ENCODE measurements around the gene CYBA.

Gene CYBA

DNA sequence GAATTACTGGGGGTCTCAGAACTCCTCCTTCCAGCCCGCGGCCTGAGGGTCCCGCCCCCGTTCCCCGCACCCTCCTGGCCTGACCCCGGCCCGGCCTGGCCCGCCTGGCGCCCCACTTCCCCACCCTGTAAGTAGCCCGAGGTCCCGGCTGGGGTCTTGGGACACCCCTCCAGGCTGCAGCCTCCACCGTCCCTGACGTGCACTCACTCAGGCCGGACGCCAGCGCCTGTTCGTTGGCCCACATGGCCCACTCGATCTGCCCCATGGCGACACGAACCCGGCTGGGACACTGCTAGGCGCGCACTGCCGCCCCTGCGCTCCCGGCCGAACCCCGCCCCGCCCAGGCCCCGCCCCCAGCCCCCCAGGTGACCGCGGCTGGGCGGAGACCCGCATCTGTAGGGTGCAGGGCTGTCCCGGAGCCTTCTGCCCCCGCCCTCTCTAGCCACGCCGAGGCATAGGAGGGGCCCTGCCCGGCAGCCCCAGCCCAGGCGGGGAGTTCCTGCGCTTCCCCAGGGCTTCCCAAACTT is at the start of gene CYBA:
Gene CYBA, minus strand, starts transcription at position 305 of the 527 bp plus-strand sequence. Its CDS starts 40 bp downstream, at position 265.
- DNase-seq: no peak

DNA sequence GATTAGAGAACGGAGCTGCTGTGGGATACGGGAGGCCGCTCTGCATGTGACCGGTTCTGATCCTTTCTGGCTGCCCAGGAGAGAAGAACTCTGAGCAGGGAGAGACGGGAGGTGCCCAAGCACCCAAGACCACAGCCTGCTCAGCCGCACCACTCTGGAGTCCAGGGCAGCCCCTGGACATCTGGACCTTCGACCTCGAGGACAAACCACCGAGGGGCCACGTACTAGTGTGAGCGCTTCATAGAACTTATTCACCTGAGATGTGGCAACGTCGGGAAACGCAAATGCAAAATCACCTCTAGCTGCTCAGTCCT is 49.4 kb upstream of the CYBA start:
- no peak for DNase-seq

DNA sequence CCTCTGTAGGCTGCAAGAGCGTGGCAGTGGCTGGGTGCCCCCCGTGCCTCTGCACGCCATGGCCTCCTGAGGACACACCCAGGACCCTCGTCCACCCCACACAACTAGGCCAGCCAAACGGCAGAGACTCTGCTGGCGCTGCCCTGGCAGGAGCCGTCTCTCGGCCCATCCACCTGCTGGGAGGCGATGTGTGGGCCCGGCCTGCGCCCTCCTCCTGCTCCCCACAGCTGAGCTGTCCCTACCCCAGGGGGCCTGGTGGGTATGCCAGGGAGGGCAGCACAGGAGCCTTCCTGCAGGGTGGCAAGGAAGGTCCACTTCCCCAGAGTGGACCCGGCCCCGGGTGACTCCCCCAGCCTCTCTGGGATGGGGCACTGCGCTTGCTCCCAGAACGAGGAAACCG is 48.3 kb upstream of the CYBA start:
- no peak for DNase-seq

DNA sequence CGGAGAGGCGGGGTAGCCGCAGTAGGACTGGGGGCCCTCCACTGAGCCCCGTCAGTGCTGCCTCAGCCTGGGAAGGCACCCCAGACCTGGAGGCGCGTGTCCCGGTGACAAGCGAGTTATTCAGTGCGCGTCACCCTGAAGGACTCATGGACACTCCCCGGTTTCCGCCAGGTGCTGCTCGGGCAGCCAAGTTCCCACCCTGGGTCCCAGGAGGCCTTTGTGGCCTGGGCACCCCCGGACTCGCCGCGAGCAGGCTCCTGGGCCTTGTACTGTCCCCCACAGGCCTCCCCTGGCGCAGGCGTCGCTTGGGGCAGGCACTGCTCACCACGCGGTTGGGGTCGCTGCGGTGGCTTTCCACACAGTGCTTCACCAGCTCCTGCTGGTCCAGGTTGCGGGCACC is 47.8 kb upstream of the CYBA start:
- no peak for DNase-seq

DNA sequence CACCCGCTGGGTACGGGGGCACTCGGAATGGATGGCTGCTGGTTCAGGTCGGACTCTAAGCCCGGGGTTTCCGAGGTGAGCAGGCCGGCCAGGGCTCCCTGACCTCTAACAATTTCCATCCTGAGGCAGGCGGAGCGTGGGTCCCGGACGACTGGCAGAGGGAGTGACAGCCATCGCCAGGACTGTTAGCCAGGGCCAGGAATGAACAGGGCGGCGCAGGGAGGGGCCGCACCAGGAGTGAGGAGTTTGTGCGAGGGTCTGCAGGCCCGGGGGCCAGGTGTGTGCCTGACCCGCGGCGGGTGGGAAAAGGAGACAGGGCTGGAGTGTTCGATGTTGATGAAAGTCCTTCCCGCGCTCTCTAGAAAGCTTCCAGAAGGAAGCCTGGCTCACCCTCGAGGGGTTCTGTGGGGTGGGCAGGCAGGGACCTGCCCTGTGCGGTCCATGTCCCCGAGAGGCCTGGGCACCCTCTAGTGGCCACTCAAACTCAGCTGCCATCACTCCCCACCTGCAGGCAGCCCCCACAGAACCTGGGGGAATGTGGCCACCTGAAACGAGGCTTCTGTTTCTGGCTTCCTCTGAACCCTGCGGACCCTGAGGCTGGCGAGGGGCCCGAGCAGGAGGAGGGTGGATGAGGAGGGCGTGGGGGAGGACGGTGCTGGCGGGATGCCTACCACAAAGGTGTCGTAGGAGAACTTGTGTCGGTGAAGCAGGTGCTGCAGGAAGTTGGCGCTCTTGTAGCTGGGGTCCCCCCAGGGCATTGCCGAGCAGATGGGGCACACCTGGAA is 47.2 kb upstream of the CYBA start:
- DNase-seq: no peak

DNA sequence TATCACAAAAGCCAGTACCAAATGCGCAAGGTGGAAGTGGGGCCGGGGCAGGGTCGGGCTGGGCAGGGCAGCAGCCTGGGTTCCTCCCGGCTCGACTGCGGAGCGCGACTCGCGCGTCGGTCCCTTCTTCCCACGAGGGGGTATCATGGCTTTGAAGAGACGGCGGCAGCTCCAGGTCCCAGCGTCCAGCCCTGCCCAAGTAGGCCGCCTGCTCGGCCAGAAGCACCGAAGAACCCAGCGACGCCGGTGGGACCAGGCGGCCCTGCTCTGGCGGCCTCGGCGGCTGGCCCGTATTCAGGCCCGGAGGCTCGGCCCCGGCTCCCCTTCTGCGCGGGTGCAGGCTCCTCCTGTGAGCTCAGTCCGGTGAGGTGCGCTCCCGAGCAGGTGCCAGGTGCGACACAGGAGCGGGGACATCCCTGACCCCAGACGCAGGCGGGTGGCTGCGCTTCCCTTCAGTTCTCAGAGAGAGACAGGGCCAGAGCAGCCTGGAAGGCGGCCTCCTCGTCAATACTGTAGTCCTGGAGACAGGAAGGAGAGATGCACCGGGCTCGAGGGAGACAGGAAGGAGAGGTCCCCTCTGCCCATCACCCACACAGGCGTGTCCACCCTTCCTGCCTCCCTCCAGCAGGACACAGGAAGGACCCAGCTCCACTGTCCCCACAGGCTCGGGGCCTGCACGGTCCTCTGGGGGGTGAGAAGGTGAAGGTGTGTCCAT is 46.4 kb upstream of the CYBA start:
- no peak for DNase-seq

DNA sequence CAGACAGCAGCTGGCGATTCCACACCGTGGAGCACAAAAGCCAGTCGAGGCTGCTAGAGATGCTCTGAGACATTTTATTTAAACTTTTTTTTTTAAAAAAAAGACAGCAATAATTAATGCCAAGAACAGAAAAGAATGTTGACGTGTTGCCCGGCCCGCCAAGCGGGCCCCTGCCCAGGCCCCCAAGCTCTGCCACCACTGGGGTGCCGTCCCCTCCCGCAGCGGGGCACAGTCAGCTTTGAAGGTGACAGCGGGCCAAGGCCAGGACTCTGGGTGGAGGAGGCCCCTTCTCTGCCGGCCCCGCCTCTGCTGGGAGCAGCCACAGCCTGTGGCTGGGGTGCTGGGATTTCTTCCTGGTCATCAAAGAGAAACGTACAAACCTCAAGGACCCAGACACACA is 45.6 kb upstream of the CYBA start:
- DNase-seq: no peak

DNA sequence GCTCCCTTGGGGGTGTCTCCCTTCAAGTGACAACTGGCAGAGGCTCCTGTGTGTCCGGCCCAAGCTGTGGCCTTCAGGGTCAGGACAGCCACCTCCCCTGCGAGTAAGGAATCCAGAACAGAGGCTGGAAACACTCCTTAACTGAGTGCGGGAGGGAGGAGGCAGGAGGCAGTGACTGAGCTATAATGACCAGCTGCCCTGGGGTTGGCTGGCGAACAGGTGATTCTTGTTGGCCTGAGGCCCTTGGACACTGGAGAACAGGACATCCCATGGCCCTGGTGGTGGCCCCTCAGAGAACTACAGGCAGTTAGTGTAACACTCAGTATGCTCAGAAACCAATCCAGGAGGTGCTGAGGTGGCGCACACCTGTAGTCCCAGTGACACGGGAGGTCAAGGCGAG is 44.9 kb upstream of the CYBA start:
- DNase-seq: no peak

DNA sequence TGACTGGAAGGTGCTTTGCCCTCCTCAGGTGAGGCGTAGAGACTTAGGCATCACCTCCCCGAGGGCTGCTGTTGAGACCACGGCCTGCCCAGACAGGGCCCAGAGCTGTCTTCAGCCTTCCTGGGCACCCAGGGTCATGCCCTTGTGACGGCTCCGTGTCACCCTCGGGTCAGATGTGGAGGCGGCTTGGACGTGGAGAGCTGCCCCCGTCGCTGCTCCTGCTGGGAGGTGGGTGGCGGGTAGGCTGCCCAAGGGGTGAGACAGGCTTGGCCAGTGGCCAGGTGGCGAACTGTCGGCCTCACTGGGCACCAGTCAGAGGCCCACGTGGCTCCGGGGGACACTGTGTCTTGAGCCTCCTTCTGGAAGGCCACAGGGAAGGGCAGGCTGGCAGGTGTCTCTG is 44.4 kb upstream of the CYBA start:
- DNase-seq: no peak

DNA sequence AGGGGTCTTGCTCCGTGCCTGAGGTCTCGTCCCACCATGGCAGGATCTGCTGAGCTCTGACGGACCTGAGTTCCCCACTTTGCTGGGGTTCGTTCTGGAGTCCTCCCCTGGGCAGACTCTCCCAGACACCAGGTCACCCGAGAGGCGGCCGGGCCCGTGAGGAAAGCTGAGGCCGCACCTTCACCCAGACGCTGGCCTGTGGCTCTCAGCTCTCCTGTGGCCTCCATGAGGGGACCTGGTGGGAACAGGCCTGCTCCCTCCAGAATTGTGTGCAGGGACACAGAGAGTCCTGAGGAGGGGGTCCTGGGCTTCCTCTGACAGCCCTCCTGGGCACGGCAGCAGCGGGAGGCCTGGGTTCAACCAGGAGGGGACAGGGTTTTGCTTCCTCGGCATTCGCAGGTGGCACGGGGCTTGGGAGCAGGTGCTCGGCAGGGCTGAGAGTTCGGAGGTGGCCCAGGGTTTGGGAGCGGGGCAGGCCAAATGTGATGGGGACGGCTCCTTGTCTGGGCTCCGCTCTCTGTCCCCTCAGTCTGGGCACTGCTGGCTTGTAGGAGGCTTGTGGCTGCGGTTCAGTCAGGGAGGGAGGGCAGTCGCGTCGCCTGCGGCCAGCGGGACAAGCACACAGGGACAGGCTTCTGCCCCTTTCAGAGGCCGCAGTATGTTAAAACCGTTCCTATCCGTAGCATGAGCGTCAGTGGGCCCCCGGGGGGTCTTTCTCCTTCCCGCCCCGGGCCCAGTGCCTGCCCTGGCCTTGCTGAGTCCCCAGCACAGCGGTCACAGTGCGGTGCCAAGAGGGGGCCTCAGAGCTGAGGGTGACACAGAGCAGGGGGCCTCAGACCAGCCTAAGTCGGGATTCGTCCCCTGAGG is 43.6 kb upstream of the CYBA start:
- no peak for DNase-seq

DNA sequence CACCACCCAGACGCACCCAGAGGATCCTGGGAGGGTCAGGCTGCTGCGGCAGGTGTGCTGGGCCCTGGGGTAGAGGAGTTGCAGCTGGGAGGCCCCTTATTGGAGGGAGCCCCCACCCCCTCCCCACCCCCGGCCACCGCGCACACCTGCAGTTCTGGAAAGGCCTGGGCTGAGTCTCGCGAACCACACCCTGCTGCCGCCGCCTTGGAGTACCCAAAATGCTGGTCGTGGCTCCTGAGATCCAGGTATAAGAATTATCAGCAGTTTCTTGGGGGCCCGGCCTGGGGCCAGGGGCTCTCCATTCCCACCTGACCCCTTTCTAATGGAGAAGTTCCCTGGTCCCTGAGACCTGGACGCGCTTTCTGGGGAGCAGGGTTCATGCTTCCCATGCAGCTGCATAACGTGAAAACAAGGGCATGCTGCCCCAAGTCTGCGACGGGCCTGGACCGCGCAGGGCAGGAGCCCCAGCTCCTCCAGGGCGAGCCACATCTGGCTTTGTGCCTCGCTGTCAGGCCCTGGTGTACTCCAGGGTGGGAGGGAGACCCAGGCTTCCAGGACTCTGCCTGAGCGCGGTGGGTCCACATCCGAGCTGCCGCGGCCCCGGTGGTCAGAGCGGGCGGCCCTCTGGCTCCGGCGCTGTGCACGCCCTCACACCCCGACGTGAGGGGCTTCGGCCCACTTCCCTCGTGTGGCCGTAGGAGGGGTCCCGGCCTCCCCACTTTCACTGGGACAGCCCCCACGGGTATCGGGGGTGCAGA is 42.7 kb upstream of the CYBA start:
- DNase-seq: no peak

DNA sequence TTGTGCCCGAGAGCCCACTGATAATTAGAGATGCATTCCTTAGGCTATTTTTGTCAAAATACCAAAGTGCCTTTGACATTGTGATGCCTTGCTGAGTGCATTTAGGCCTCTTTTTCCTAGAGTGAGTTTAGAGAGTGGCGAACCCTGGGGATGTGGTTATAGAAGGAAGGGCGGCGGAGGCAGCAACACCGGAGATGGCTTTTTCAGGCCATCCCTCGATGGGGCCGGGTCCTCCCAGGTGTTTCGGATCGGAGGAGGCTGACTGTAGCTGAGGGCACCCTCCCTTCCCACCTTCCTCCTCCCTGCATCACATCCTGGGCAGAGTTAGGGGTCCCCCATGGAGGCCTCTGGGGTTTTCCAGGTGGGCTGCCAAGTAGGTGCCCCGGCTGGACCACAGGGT is 42.0 kb upstream of the CYBA start:
- no peak for DNase-seq

DNA sequence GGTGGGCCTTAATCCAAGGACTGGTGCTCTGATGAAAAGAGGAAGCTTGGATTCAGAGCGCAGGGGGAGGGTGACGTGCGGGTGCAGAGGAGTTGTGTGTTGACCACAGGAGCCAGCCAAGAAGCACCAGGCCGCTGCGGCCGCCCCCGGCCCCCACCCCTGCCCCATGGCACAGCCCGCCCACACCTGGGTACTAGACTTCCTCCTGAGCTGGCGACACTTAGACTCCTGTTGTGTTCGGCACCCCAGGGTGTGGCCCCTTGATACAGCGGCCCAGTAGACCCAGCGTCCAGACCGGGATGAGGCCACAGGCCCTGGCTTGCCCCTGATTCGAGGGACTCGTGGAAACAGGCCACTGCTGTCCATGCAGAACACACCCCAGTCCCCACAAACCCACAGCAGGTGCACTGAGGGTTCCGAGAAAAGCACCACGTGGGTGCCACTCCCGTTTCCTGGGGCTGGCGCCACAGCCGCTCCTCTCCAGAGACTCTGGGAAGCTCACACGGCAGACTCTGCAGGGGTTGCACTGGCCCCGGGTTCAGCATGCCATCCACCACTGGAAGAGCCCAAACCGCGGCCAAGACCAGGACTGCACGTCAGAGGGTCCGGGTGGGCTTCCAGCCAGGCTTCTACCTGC is 41.2 kb upstream of the CYBA start:
- DNase-seq: peak; percentile 6

DNA sequence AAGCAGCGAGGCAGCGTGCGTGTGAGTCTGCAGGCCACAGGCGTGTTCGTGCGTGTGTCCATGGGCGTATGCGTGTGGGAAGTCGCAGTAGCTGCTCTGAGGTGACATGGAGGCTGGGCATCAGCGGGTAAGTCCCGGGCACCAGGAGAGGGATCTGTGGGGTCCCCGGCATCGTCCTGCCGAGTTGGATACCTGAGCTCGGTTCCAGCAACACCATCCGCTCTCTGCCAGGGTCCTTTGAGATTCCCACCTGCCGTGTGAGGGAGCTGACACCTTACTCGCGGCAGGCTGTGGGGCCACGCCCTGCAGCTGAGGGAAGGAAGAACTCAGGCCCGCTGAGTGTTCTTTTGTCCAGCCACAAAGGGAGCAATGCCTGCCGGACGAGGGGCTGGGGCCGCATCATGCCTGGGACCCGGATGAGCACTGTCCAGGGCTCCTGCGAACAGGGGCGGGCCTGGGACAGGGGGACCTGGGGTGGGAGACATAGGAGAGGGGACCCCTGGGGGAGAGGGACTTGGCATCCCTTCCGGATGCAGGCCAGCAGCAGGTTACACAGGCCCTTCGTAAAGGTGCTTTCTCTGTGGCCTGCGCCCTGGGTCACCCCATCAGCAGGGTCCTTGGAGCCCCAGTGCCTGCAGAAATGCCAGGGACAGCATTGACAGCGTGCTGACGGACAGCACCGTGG is 40.4 kb upstream of the CYBA start:
- DNase-seq: no peak

DNA sequence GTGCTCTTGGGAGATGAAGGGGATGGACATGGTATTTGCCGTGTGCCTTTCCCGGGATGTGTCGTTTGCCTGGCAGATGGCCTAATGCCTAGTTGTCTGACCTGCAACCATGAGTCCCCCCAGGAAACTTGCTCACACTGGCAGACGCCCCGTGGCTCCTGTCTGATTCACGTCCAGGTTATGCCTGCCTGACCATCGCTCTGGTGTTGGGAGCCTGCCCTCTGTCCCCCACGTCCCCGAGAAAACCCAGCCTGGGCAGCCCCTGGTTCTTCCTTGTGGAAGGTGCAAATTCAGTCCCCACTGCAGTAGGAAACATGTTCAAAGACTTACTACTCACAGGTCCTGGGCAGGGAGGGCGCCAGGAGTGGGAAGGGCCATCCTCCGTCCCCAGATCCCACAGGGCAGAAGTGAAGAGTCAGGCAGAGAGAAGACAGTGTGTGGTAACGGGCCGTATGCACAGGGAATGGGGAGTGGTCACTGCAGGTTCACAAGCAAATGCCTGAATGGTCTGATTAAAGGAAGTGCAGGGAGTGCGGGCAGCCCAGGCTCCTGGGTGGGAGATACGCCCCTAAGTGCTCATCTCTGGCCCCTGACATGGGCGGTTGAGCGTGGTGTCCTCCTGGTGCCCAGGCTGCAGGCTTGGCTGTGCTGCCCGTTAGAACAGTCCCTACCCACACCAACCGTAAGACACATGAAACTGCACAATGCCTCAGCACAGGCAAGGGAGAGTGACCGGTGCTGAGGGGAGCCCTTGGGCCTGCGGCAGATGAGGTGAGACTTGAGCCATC is 39.7 kb upstream of the CYBA start:
- DNase-seq: no peak

DNA sequence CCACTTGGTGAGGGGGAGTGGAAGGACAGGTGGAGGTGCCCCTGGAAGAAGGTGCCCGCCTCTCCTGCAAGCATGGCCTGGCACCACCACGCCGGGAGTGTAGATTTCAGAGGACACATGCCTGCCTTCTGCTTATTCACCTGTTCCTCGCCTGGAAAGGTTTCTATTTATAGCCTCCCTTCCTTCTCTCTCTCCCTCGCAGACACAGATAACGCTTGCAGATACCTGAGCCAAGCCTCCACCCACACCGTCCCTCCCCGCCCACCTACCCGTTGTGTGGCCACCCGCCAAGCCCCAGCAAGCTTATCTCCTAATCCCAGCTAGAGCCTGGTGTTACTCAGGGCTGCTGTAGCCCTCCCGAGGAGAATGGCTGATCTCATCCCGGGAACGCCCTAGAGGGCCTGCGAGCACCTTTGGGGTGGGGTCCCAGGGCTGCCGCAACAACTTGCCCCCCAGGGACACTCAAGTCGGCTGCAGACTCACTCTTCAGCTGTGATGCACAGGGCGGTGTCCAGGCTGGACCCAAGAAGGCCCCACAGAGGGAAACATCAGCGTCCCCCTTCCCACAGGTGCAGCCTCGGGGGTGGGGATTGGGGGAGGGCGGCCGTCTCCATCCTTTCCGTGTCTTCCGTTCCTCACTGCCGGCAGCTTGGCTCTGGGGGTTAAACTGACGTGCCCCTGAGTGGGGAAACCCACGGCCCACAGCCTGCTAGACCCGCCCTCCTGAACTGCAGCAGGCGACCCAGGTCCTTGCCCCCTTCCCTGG is 37.3 kb upstream of the CYBA start:
- DNase-seq: no peak

DNA sequence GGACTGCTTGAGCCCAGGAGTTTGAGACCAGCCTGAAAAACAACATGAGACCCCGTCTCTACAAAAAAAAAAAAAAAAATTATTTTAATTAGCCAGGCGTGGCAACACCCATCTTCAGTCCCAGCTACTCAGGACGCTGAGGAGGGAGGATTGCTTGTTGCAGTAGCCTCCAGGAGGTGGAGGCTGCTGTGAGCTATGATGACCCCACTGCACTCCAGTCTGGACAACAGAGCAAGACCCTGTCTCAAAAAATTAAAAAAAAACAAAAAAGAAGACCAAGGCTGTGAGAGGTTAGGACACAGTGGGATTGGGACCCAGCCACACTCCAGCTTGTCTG is 36.8 kb upstream of the CYBA start:
- DNase-seq: no peak

DNA sequence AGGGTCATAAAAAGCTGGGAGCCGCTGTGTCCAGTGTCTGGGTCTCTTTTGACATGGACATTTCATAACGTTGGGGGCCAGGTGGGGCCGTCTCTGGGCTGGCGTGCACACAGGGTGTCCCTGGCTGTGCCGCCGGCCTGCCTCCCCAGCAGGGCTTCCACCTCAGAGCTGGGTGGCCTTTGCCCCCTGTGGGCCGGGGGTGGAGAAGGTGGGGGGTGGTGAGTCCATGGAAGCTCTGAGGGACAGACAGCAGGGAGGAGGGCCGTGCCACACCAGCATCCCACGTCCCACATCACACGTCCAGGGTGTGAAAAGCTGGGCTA is 36.4 kb upstream of the CYBA start:
- DNase-seq: no peak

DNA sequence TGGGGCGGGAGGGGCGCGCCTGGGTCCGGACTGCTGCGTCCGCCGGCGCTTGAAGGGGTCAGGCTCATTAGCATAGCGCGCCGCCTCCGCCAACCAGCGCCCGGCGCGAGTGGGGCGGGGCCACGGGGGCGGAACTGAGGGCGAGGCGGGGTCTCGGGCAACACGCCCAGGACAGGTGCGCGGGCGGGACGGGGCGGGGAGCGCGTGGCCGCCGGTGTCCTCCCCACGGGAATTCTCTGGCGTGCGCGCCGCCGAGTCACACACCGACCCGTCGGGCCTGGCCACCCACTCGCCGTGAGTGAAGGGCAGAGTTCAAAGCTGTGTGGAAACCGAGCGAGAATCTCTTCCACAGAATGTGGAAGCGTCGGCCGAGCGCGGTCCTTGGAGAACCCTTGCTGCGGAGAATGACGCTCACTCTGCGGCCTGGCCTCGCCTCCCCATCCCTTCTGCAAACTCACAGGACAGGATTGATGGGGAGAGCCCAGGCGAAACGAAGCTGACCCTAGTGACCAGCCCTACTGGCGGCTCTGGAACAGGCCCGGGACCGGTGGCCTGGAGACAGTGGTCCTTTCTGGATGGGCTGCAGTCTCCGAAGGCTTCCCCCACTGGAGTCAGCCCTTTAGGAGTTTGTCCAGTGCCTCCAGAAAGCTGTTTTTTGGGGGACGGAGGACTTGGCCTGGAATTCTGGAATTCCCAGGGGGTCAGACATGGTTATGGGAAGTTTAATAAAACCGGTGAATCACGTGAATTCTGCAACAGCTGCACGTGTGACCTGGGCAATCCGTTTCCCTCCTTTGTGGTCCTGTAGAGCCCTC is 35.8 kb upstream of the CYBA start, which contains the start of gene SNAI3:
Gene SNAI3, minus strand, starts transcription at position 69 of the 815 bp plus-strand sequence. CDS start 101 bp downstream, outside the sequence.
- no peak for DNase-seq

Data from midbrain (tissue), 1 donor.